Endodermal cell (in vitro differentiated cells): ENCODE results near the gene RNASEH1. TPM values are rescaled to one million over a fixed set of nuclear protein-coding genes. Genes with fewer than 3 reads are reported as not detected.

ENCODE experiments used
- DNase-seq: peaks from one replicate; pipeline ENCODE4 v3.0.0-alpha.2; 2017
- H3K27ac ChIP-seq: 2 replicates; pipeline ENCODE4 v1.5.1; 2013; ENCODE audit warnings: mild to moderate bottlenecking, low read depth, low read length, moderate library complexity
- H3K27me3 ChIP-seq: 2 replicates; pipeline ENCODE4 v1.6.1; 2013; ENCODE audit warnings: mild to moderate bottlenecking, low read length, moderate library complexity; ENCODE audit not compliant: insufficient read depth, control insufficient read depth, poor library complexity, severe bottlenecking
- H3K36me3 ChIP-seq: 2 replicates; pipeline ENCODE4 v1.7.0; 2013; ENCODE audit warnings: mild to moderate bottlenecking, low read length, moderate library complexity; ENCODE audit not compliant: control insufficient read depth, insufficient read depth
- H3K4me1 ChIP-seq: one replicate; pipeline ENCODE4 v1.7.0; 2013; ENCODE audit warnings: low read length; ENCODE audit not compliant: control insufficient read depth, insufficient read depth
- H3K4me3 ChIP-seq: 2 replicates; pipeline ENCODE4 v1.5.1; 2013; ENCODE audit warnings: mild to moderate bottlenecking, low read length, moderate library complexity
- H3K9ac ChIP-seq: 2 replicates; pipeline ENCODE4 v1.6.1; 2013; ENCODE audit warnings: mild to moderate bottlenecking, low read length, moderate library complexity; ENCODE audit not compliant: poor library complexity, severe bottlenecking; ENCODE audit errors: extremely low read depth
- H3K9me3 ChIP-seq: 2 replicates; pipeline ENCODE4 v1.6.1; 2013; ENCODE audit warnings: mild to moderate bottlenecking, low read length, moderate library complexity; ENCODE audit not compliant: control insufficient read depth
- H3K27ac Mint-ChIP-seq: 2 replicates; pipeline ENCODE4 v1.8.0; 2020; ENCODE audit warnings: mixed read lengths
- H3K27me3 Mint-ChIP-seq: 2 replicates; pipeline ENCODE4 v1.8.0; 2021; ENCODE audit warnings: mild to moderate bottlenecking, mixed read lengths; ENCODE audit not compliant: insufficient read depth
- H3K36me3 Mint-ChIP-seq: 2 replicates; pipeline ENCODE4 v1.8.0; 2020; ENCODE audit warnings: low read depth, mixed read lengths
- H3K4me1 Mint-ChIP-seq: 2 replicates; pipeline ENCODE4 v1.8.0; 2020; ENCODE audit warnings: mixed read lengths
- H3K4me3 Mint-ChIP-seq: 2 replicates; pipeline ENCODE4 v1.8.0; 2020; ENCODE audit warnings: mild to moderate bottlenecking, moderate library complexity, mixed read lengths
- H3K9me3 Mint-ChIP-seq: 2 replicates; pipeline ENCODE4 v1.8.0; 2020; ENCODE audit warnings: mild to moderate bottlenecking, mixed read lengths
- WGBS, 2 experiments: methylation state at CpG; one replicate each; pipeline versions ENCODE4 v1.1.5 to v1.1.7; 2013; ENCODE audit warnings: missing lambda C conversion rate in 2 of 2, mixed read lengths in 1 of 2; ENCODE audit not compliant: insufficient coverage in 1 of 2, insufficient read length in 1 of 2; 5-methylcytosine and 5-hydroxymethylcytosine counted together
- total RNA-seq, 2 donors: library from RNA; stranded (reverse); fragmentation: NEBNext Ultra II Directional in 1 of 2; extraction: Animal tissue kit (Norgen Biotek cat#: 25700) in 1 of 2; gene quantifications; 2 replicates in 1 of 2; 3 replicates in 1 of 2; pipeline ENCODE4 v1.2.1, GENCODE V29; 2021
- TF ChIP-seq, protein P1 (sequence below): fragments of 200-600 bp; sonication (generic); conservative IDR thresholded peaks from 2 replicates; pipeline ENCODE4 v1.5.0; 2021; ENCODE audit warnings: antibody characterized with exemption, mild to moderate bottlenecking

Gene RNASEH1
- total RNA-seq, 2 donors from 2014 or later, result 28.2 to 35.2 TPM

DNA sequence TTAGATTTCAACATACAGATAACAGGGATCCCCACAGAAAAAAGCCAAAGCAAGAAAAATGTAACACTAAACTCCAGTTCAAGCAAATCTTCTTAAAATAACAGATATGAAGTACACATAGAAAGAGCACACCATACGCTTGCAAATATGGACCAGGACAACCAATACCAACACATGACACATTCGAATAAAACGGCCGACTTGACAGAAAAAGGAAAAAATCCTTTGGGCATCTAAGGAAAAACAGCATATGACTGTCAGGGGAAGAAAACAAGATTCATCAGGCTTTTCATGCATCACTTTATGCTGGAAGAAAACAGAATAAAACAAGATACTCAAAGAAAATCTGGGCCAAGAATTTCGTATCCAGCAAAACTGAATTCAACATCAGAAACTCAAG lies 16.0 kb downstream of the RNASEH1 start:
- Mint-ChIP-seq H3K4me3 (no peak overlapping the region), H3K4me1 (no peaks in the 10 kb centered on the region), H3K27ac (no peak overlapping the region), H3K9me3 (no peaks in the 10 kb centered on the region), H3K36me3 (peaks cover 70% of the 10 kb centered on the region), H3K27me3 (no peaks in the 10 kb centered on the region)
- no peak for DNase-seq
- Histone ChIP-seq H3K36me3 (peaks cover 66% of the 10 kb centered on the region), H3K9me3 (no peaks in the 10 kb centered on the region), H3K27me3 (no peaks in the 10 kb centered on the region), H3K27ac (no peak overlapping the region), H3K4me1 (no peaks in the 10 kb centered on the region), H3K4me3 (no peak overlapping the region), H3K9ac (no peak overlapping the region)
- 94 to 95% methylated on average over 4 to 5 of the region's 5 CpGs for WGBS, 2 experiments
- TF ChIP-seq, protein P1, sequence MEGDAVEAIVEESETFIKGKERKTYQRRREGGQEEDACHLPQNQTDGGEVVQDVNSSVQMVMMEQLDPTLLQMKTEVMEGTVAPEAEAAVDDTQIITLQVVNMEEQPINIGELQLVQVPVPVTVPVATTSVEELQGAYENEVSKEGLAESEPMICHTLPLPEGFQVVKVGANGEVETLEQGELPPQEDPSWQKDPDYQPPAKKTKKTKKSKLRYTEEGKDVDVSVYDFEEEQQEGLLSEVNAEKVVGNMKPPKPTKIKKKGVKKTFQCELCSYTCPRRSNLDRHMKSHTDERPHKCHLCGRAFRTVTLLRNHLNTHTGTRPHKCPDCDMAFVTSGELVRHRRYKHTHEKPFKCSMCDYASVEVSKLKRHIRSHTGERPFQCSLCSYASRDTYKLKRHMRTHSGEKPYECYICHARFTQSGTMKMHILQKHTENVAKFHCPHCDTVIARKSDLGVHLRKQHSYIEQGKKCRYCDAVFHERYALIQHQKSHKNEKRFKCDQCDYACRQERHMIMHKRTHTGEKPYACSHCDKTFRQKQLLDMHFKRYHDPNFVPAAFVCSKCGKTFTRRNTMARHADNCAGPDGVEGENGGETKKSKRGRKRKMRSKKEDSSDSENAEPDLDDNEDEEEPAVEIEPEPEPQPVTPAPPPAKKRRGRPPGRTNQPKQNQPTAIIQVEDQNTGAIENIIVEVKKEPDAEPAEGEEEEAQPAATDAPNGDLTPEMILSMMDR, result no peak

DNA sequence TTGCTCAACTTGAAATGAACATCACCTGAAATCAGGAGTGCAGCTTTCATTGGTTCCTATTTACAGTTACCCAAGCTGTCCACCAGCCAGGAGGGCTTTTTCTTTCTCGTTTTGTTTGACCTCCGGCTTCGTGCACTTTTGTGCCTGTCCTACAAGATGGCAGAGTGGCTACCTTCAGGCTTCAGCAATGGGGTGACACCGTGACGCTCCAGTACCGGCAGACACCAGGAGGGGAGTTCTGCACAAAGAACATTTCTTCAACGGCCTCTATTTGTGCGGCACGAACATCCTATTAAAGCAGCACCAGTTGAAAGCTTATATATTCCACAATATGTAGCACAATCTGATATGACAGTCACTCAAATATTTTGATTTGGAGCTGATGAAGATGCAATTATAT lies 18.3 kb downstream of the RNASEH1 start:
- Histone ChIP-seq H3K4me3 (no peak overlapping the region), H3K4me1 (no peaks in the 10 kb centered on the region), H3K27ac (no peak overlapping the region), H3K36me3 (peaks cover 44% of the 10 kb centered on the region), H3K9ac (no peak overlapping the region), H3K9me3 (no peaks in the 10 kb centered on the region), H3K27me3 (no peaks in the 10 kb centered on the region)
- TF ChIP-seq, protein P1, result peak; percentile 56
- peak; percentile 58 for DNase-seq
- Mint-ChIP-seq H3K4me1 (peaks cover 13% of the 10 kb centered on the region), H3K36me3 (peaks cover 48% of the 10 kb centered on the region), H3K27me3 (no peaks in the 10 kb centered on the region), H3K9me3 (no peaks in the 10 kb centered on the region), H3K27ac (no peak overlapping the region), H3K4me3 (no peak overlapping the region)
- WGBS, 2 experiments, result 95 to 97% methylated on average over 9 of the region's 9 CpGs

DNA sequence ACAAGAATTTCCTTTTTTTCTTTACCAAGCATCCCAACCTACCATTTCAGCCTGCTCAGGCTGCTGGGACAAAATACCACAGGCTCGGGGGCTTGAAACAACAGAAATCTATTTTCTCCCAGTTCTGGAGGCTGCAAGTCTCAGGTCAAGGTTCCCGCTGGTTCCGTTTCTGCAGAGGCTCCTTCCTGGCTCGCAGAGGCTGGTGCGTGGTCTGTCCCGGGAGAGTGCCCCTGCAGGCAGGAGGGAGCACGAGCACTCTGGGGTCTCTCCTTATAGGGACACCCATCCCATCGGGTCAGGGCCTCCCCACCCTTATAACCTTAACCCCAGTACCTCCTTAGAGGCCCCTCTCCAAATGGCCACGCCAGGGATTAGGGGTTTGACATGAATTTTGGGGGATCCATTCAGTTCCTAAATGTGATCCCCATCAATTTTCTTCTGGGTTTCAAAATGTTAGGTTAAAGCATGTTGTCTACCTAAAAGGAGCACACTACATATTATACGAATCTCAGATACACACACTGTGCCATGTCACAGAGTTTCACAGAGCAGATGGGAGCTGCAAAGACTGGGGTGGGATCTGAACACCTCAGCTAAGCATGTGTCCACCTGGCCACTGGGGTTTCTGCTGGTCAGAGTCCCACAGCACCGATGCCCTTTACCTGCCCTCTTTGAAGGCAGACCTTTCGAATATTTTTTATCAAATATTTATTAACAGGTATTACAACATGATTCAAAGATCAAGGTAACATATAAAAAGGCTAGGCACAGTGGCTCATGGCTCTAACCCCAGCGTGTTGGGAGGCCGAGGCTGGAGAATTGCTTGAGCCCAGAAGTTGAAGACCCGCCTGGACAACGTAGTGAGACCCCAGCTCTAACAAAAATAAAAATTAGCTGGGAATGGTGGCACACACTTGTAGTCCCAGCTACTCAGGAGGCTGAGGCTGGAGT lies 21.2 kb downstream of the RNASEH1 start:
- peaks cover 18% of the 10 kb centered on the region for H3K36me3 ChIP-seq
- peak overlapping the region; percentile 42 for H3K9ac ChIP-seq
- TF ChIP-seq, protein P1, result peak; percentile 72
- DNase-seq, result peak; percentile 86
- Mint-ChIP-seq H3K4me3 (peak overlapping the region; percentile 22), H3K36me3 (peaks cover 23% of the 10 kb centered on the region), H3K4me1 (peaks cover 13% of the 10 kb centered on the region), H3K9me3 (no peaks in the 10 kb centered on the region), H3K27ac (peak overlapping the region; percentile 84), H3K27me3 (no peaks in the 10 kb centered on the region)
- 67 to 83% methylated on average over 3 to 16 of the region's 16 CpGs for WGBS, 2 experiments
- H3K4me3 ChIP-seq, result no peak overlapping the region
- H3K9me3 ChIP-seq, result peaks cover 4% of the 10 kb centered on the region
- H3K27me3 ChIP-seq, result no peaks in the 10 kb centered on the region
- no peaks in the 10 kb centered on the region for H3K4me1 ChIP-seq
- peak overlapping the region; percentile 14 for H3K27ac ChIP-seq
